HepG2 (cell line): ENCODE data around the gene ZNRF3. TPM values are rescaled to one million over a fixed set of nuclear protein-coding genes. Genes with fewer than 3 reads are reported as not detected.

Source experiments
- ATF7 ChIP-seq, 2 experiments: fragments of 450-650 bp in 1 of 2; sonication (generic) in 1 of 2; formaldehyde crosslinking in 1 of 2; IDR thresholded peaks; 2 replicates each; pipeline versions ENCODE4 v1.4.0 to v1.6.1; 2016 to 2020; ENCODE audit warnings: antibody characterized with exemption in 1 of 2, mild to moderate bottlenecking in 1 of 2, missing genetic modification reagents in 1 of 2
- EHMT2 ChIP-seq: fragments of 200-600 bp; sonication (generic); IDR thresholded peaks from 2 replicates; pipeline ENCODE4 v1.7.0; 2017; ENCODE audit warnings: antibody characterized with exemption, low read depth, low read length, borderline replicate concordance
- IRF2 ChIP-seq: IDR thresholded peaks from 2 replicates; pipeline ENCODE4 v1.6.1; 2018; ENCODE audit warnings: missing genetic modification reagents, missing compliant biosample characterization
- MXD4 ChIP-seq: IDR thresholded peaks from 2 replicates; pipeline ENCODE4 v1.6.1; 2016; ENCODE audit warnings: mild to moderate bottlenecking, missing biosample characterization, missing genetic modification reagents
- NCOR1 ChIP-seq: fragments of 200-600 bp; sonication (generic); IDR thresholded peaks from 2 replicates; pipeline ENCODE4 v1.7.0; 2017; ENCODE audit warnings: antibody characterized with exemption, low read length, borderline replicate concordance
- PPARG ChIP-seq: conservative IDR thresholded peaks from 2 replicates; pipeline ENCODE4 v1.6.1; 2016; ENCODE audit warnings: missing biosample characterization, missing genetic modification reagents
- SOX6 ChIP-seq, 2 experiments: fragments of 450-650 bp in 1 of 2; sonication (generic) in 1 of 2; formaldehyde crosslinking in 1 of 2; IDR thresholded peaks; 2 replicates each; pipeline versions ENCODE4 v1.4.0 to v1.6.1; 2017 to 2020; ENCODE audit warnings: antibody characterized with exemption in 1 of 2, mild to moderate bottlenecking in 1 of 2, missing genetic modification reagents in 1 of 2
- TARDBP ChIP-seq: sonication (generic); formaldehyde crosslinking; IDR thresholded peaks from 2 replicates; pipeline ENCODE4 v1.8.0; 2022; ENCODE audit warnings: mild to moderate bottlenecking, missing genetic modification reagents
- ZNF205 ChIP-seq: IDR thresholded peaks from 2 replicates; pipeline ENCODE4 v1.6.1; 2018; ENCODE audit warnings: missing biosample characterization, missing genetic modification reagents
- ZSCAN21 ChIP-seq: sonication (generic); formaldehyde crosslinking; IDR thresholded peaks from 2 replicates; pipeline ENCODE4 v1.8.0; 2022; ENCODE audit warnings: mild to moderate bottlenecking, missing genetic modification reagents, moderate library complexity, borderline replicate concordance
- polyA plus RNA-seq, 8 experiments: library from polyadenylated mRNA; depleted of rRNA in 3 of 8; stranded (reverse) in 7 of 8; unstranded in 1 of 8; fragments of >200 nt; fragmentation: Illumina TruSeq in 4 of 8; extraction: Trizol in 4 of 8; gene quantifications; 2 replicates each; pipeline versions ENCODE4 v1.2.1 to v1.2.3, GENCODE V29; 2011 to 2016; ENCODE audit warnings: low read depth in 4 of 8, missing spikeins in 1 of 8, mixed read lengths in 1 of 8; ENCODE audit not compliant: insufficient read depth in 1 of 8
- total RNA-seq, 5 experiments: library from RNA; depleted of rRNA; stranded (reverse); fragments of >200 nt; fragmentation: Illumina TruSeq; extraction: Trizol; gene quantifications; 2 replicates each; pipeline ENCODE4 v1.2.3, GENCODE V29; 2016; ENCODE audit warnings: low read depth in 1 of 5
- TF ChIP-seq, protein P1 (sequence below): sonication (generic); formaldehyde crosslinking; IDR thresholded peaks from 2 replicates; pipeline ENCODE4 v1.4.0; 2020; ENCODE audit warnings: missing genetic modification reagents
- TF ChIP-seq, protein P2 (sequence below): fragments of 450-650 bp; IDR thresholded peaks from 2 replicates; pipeline ENCODE4 v1.6.1; 2016
- TF ChIP-seq, protein P3 (sequence below): sonication (generic); formaldehyde crosslinking; IDR thresholded peaks from 2 replicates; pipeline ENCODE4 v1.8.0; 2022; ENCODE audit warnings: missing genetic modification reagents, mild to moderate bottlenecking, inconsistent platforms, borderline replicate concordance
- TF ChIP-seq, protein P4 (sequence below): sonication (generic); formaldehyde crosslinking; IDR thresholded peaks from 2 replicates; pipeline ENCODE4; 2020; ENCODE audit warnings: missing genetic modification reagents, mild to moderate bottlenecking, borderline replicate concordance

ZNRF3 gene
- total and polyA plus RNA-seq, 2 of the 13 experiments (the other 11 are each of a cell fraction or from before 2014, with no cell fraction given), result 20.3 to 36.7 TPM

DNA sequence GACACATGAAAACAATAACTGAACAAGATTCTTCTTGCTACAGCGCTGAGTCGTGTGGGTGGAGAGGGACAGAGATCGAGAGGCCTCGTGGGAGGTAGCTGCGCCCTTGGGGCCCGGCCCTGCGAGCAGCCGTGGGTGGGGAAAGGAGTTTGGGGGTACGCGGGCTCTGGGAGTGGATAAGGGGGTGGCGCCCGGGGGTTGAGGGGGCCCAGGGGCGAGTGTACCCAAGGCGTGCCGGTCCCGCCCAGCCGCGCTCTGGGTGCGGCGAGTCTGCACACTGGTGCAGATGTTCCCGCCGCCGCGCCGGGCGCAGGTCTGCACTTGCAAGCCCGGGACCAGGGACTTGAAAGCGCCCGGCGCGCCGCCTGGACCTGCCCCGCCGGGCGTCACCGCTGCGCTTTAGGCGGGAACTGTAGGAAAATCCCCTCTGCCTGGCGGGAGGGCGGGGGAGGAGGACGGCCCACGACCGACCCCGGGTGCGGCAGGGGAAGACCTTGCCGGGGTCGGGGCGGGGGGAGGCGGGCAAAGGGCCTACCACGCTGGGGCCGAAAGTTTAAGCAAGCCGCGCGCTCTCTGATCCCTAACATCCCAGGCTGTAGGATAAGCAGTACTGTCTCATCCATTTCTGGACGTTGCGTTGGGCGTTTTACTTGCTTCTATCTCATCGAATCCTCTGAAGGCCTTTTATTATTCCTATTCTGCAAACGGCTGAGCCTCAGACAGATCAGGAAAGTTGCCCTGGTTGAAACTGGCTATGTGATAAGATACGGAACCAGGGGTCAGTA is 188.1 kb downstream of the ZNRF3 start (continued):
- TF ChIP-seq, protein P1, sequence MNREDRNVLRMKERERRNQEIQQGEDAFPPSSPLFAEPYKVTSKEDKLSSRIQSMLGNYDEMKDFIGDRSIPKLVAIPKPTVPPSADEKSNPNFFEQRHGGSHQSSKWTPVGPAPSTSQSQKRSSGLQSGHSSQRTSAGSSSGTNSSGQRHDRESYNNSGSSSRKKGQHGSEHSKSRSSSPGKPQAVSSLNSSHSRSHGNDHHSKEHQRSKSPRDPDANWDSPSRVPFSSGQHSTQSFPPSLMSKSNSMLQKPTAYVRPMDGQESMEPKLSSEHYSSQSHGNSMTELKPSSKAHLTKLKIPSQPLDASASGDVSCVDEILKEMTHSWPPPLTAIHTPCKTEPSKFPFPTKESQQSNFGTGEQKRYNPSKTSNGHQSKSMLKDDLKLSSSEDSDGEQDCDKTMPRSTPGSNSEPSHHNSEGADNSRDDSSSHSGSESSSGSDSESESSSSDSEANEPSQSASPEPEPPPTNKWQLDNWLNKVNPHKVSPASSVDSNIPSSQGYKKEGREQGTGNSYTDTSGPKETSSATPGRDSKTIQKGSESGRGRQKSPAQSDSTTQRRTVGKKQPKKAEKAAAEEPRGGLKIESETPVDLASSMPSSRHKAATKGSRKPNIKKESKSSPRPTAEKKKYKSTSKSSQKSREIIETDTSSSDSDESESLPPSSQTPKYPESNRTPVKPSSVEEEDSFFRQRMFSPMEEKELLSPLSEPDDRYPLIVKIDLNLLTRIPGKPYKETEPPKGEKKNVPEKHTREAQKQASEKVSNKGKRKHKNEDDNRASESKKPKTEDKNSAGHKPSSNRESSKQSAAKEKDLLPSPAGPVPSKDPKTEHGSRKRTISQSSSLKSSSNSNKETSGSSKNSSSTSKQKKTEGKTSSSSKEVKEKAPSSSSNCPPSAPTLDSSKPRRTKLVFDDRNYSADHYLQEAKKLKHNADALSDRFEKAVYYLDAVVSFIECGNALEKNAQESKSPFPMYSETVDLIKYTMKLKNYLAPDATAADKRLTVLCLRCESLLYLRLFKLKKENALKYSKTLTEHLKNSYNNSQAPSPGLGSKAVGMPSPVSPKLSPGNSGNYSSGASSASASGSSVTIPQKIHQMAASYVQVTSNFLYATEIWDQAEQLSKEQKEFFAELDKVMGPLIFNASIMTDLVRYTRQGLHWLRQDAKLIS (CRISPR knock-in tag), result no peak
- TF ChIP-seq MXD4, result no peak
- no peak for TF ChIP-seq SOX6 (IDR thresholded peaks at IDR 0.05)
- TF ChIP-seq SOX6 (CRISPR knock-in tag; IDR thresholded peaks at IDR 0.05), result 0 out of 2 replicates have a peak, but pooled peaks have one; percentile 22
- TF ChIP-seq ZSCAN21 (CRISPR knock-in tag), result peak; percentile 59; the same call in 1 of the 2 replicates
- no peak for TF ChIP-seq EHMT2
- TF ChIP-seq, protein P2, sequence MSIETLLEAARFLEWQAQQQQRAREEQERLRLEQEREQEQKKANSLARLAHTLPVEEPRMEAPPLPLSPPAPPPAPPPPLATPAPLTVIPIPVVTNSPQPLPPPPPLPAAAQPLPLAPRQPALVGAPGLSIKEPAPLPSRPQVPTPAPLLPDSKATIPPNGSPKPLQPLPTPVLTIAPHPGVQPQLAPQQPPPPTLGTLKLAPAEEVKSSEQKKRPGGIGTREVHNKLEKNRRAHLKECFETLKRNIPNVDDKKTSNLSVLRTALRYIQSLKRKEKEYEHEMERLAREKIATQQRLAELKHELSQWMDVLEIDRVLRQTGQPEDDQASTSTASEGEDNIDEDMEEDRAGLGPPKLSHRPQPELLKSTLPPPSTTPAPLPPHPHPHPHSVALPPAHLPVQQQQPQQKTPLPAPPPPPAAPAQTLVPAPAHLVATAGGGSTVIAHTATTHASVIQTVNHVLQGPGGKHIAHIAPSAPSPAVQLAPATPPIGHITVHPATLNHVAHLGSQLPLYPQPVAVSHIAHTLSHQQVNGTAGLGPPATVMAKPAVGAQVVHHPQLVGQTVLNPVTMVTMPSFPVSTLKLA, result no peak
- TF ChIP-seq, protein P3, sequence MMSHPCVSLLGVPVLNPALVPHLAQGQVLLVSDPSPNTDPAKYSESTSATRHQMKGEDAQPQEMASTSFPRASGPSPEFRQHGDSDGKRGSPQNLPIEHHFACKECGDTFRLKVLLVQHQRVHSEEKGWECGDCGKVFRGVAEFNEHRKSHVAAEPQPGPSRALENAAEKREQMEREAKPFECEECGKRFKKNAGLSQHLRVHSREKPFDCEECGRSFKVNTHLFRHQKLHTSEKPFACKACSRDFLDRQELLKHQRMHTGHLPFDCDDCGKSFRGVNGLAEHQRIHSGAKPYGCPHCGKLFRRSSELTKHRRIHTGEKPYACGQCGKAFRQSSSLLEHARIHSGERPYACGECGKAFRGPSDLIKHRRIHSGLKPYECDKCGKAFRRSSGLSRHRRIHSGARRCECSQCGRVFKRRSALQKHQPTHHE (CRISPR knock-in tag), result no peak
- TF ChIP-seq TARDBP (CRISPR knock-in tag), result no peak
- TF ChIP-seq IRF2, result no peak
- no peak; the same call in 1 of the 2 replicates for TF ChIP-seq PPARG (CRISPR knock-in tag)
- TF ChIP-seq, protein P4, sequence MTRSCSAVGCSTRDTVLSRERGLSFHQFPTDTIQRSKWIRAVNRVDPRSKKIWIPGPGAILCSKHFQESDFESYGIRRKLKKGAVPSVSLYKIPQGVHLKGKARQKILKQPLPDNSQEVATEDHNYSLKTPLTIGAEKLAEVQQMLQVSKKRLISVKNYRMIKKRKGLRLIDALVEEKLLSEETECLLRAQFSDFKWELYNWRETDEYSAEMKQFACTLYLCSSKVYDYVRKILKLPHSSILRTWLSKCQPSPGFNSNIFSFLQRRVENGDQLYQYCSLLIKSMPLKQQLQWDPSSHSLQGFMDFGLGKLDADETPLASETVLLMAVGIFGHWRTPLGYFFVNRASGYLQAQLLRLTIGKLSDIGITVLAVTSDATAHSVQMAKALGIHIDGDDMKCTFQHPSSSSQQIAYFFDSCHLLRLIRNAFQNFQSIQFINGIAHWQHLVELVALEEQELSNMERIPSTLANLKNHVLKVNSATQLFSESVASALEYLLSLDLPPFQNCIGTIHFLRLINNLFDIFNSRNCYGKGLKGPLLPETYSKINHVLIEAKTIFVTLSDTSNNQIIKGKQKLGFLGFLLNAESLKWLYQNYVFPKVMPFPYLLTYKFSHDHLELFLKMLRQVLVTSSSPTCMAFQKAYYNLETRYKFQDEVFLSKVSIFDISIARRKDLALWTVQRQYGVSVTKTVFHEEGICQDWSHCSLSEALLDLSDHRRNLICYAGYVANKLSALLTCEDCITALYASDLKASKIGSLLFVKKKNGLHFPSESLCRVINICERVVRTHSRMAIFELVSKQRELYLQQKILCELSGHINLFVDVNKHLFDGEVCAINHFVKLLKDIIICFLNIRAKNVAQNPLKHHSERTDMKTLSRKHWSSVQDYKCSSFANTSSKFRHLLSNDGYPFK (CRISPR knock-in tag), result no peak
- TF ChIP-seq ZNF205, result no peak
- no peak for TF ChIP-seq ATF7 (IDR thresholded peaks at IDR 0.05)
- TF ChIP-seq ATF7 (CRISPR knock-in tag; IDR thresholded peaks at IDR 0.05), result no peak
- TF ChIP-seq NCOR1, result no peak
